Measurements from ENCODE around the gene CAMK2A. TPM values are rescaled to one million over a fixed set of nuclear protein-coding genes. Genes with fewer than 3 reads are reported as not detected.
A peak's percentile ranks its signal among the peaks of the same experiment; 100 is the strongest.

CAMK2A gene
- total RNA-seq, 1 experiment from 2014 or later = 0.33 TPM

DNA sequence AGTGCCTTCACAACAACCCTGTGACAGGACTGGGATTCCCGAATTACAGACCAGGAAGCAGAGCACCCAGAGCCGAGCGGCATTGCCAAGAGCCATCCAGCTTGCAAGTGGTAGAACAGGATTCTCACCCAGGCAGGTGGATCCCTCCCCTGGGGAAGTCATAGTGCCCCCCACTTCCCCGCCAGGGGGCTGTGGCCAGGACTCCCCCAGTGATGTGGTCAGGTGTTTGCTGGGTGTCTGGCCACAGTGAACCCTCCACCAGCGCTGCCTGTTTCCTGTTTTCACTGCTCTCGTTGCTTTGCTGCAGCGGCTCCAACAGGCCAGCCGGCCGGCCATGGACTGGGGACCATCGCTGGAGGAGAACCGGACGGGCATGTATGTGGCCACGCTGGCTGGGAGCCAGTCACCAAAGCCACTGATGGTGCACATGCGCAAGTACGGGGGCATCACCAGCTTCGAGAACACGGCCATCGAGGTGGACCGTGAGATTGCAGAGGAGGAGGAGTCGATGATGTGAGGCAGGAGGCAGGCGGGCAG lies 80.4 kb downstream of the CAMK2A start:
- H3K23ac ChIP-seq (ENCODE audit: insufficient read length, low read depth, low read length) = no peak overlapping the region
- H3K23me2 ChIP-seq (ENCODE audit: insufficient read length, low read depth, low read length, poor library complexity, severe bottlenecking) = no peaks in the 10 kb centered on the region
- no peak overlapping the region for H3K56ac ChIP-seq (ENCODE audit: insufficient read length, low read depth, low read length)
- no peak overlapping the region for H4K8ac ChIP-seq (replicated peaks; ENCODE audit: insufficient read length, low read depth, low read length)
- H4K91ac ChIP-seq (ENCODE audit: insufficient read length, low read depth, low read length) = no peak overlapping the region
- no peaks in the 10 kb centered on the region for H3K9me3 ChIP-seq (ENCODE audit: control insufficient read depth, low read depth, low read length)
- Mint-ChIP-seq H3K27me3 (ENCODE audit: low read depth) (peaks cover 10% of the 10 kb centered on the region), H3K4me3 (no peak overlapping the region), H3K36me3 (ENCODE audit: insufficient read depth in 1 of 3, low read depth in 3 of 3) (peaks cover 0 to 2% (median 0%) of the 10 kb centered on the region in 3 experiments; a peak in 1 of 7 replicates), H3K4me1 (peaks cover 36 to 50% of the 10 kb centered on the region in 2 experiments), H3K9me3 (peaks cover 0 to 4% of the 10 kb centered on the region in 2 experiments; a peak in 2 of 5 replicates), H3K27ac (peak overlapping the region in 1 of 3 experiments; percentile 83; a peak in 2 of 7 replicates)
- H2BK120ac ChIP-seq (ENCODE audit: low read depth, low read length, poor library complexity, severe bottlenecking) = no peak overlapping the region
- H3K79me2 ChIP-seq (ENCODE audit: insufficient read depth, low read length) = no peaks in the 10 kb centered on the region
- TF ChIP-seq, protein P1, sequence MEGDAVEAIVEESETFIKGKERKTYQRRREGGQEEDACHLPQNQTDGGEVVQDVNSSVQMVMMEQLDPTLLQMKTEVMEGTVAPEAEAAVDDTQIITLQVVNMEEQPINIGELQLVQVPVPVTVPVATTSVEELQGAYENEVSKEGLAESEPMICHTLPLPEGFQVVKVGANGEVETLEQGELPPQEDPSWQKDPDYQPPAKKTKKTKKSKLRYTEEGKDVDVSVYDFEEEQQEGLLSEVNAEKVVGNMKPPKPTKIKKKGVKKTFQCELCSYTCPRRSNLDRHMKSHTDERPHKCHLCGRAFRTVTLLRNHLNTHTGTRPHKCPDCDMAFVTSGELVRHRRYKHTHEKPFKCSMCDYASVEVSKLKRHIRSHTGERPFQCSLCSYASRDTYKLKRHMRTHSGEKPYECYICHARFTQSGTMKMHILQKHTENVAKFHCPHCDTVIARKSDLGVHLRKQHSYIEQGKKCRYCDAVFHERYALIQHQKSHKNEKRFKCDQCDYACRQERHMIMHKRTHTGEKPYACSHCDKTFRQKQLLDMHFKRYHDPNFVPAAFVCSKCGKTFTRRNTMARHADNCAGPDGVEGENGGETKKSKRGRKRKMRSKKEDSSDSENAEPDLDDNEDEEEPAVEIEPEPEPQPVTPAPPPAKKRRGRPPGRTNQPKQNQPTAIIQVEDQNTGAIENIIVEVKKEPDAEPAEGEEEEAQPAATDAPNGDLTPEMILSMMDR (conservative IDR thresholded peaks at IDR 0.05) = no peak
- no peak overlapping the region for H3K27ac ChIP-seq (ENCODE audit: insufficient read length, low read depth, low read length)
- no peak overlapping the region for H2AK5ac ChIP-seq (ENCODE audit: insufficient read length, low read length)
- H3K4me2 ChIP-seq (ENCODE audit: insufficient read depth, insufficient read length, low read length) = no peak overlapping the region
- H2BK12ac ChIP-seq (ENCODE audit: insufficient read length, low read depth, low read length) = no peak overlapping the region
- H3T11ph ChIP-seq (ENCODE audit: low read length) = no peak overlapping the region
- no peaks in the 10 kb centered on the region for H3K27me3 ChIP-seq (ENCODE audit: insufficient read depth, low read length)
- H4K5ac ChIP-seq (ENCODE audit: insufficient read length, low read depth, low read length) = no peak overlapping the region
- no CpG with 5 or more reads among the region's 21 CpGs for WGBS (ENCODE audit: extremely low coverage, insufficient read length, low lambda C conversion rate)
- no peak overlapping the region for H3K9ac ChIP-seq (ENCODE audit: extremely low read depth, insufficient read length, low read length)
- no peaks in the 10 kb centered on the region for H4K20me1 ChIP-seq (ENCODE audit: control insufficient read depth, insufficient read depth, insufficient read length)
- no peak for DNase-seq
- no peaks in the 10 kb centered on the region for H3K79me1 ChIP-seq (ENCODE audit: insufficient read depth, low read depth, low read length, poor library complexity, severe bottlenecking)
- no peaks in the 10 kb centered on the region; the same call in 1 of the 2 replicates for H3K4me1 ChIP-seq (ENCODE audit: insufficient read depth, low read length)
- no peak overlapping the region for H2BK15ac ChIP-seq (ENCODE audit: low read depth, low read length)
- H3K14ac ChIP-seq (ENCODE audit: insufficient read depth, low read length) = no peak overlapping the region; the same call in 1 of the 2 replicates
- no peak overlapping the region for H3K4ac ChIP-seq (ENCODE audit: low read depth, low read length)
- no peak overlapping the region for H3K18ac ChIP-seq (ENCODE audit: insufficient read length, low read depth, low read length)
- no peak overlapping the region for H2BK20ac ChIP-seq (ENCODE audit: low read depth, low read length, poor library complexity, severe bottlenecking)
- H2AFZ ChIP-seq (ENCODE audit: low read length) = no peak overlapping the region
- H2BK5ac ChIP-seq (ENCODE audit: insufficient read length, low read length) = no peak overlapping the region

Measured in H9 (cell line).